ENCODE results near the gene STIM2.
"Not testable (repeated sequence)": the region's sequence is repeated elsewhere in the genome, so short reads cannot be mapped to it uniquely, and the experiment has no call there.

STIM2 gene

DNA sequence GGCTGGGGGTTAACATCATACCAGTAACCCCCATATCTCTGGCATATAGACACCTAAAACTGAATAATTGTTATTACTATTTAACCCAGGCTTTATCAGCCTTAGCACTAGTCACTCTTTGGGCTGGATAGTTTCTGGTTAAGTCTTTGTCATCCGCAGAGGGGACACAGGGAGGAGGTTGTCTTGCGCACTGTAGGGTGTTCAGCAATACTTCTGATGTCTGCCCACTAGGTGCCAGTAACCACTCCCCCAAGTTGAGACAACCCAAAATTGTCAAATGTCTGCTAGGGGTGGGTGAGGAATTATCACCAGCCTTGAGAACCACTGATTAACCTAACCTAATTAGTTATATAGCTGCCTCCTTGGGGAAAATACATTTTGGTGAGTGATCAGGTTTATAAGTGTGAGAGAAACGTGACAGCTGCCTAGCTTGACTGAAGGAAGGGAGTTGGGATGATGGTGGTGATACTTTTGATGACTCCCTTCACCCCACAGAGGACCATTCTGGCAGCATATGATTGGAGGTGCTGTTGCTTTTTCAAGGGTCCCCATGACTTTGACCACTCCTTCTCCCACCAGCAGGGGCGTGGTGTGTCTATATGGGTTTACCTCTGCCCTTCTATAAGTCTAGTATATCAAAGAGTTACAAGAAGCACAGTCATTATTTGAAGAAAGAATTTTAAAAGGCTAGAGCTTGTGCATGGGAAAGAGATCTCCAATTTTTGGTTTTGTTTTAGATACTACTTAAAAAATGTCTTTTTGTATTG lies 140.9 kb downstream of the STIM2 start:
- no peak for DNase-seq (ENCODE audit: low spot score)

DNA sequence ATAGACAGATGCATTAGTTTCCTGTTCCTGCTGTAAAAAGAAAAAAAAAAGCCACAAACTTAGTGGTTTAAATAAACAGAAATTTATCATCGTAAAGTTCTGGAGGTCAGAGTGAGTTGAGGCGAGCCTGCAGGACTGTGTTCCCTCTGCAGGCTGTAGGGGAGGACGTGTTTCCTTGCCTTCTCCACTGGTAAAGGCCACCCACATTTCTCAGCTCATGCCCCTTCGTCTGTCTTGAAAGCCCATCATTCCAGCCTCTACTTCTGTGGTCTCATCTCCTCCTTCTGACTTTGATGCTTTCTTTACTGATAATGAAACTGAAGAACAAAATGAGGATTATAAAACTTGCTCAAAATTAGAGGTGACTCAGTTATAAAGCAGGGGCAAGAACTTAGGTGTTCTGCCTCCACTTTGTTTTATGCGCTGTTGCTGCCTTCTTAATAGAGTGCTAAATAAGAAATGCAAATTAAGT lies 143.0 kb downstream of the STIM2 start:
- peak; percentile 27 for DNase-seq (ENCODE audit: low spot score)

DNA sequence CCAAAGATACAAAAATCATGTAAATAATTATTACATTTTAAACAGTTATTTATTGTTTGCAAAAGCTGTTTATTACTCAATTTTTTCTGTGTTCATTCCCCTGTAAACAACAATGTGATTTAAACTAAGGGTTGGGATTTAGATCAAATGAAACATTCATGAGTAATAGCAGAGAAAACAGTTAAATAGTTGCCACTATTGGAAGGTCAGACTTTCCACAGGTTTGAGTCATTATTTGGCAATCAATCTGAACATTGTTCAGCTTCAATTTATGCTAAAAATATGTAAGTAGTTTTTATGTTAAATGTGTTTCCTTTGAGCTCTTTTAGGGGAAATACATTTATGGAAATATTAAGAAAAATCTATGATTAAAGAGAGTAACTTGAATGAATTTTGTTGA lies 144.9 kb downstream of the STIM2 start:
- no peak for DNase-seq (ENCODE audit: low spot score)

DNA sequence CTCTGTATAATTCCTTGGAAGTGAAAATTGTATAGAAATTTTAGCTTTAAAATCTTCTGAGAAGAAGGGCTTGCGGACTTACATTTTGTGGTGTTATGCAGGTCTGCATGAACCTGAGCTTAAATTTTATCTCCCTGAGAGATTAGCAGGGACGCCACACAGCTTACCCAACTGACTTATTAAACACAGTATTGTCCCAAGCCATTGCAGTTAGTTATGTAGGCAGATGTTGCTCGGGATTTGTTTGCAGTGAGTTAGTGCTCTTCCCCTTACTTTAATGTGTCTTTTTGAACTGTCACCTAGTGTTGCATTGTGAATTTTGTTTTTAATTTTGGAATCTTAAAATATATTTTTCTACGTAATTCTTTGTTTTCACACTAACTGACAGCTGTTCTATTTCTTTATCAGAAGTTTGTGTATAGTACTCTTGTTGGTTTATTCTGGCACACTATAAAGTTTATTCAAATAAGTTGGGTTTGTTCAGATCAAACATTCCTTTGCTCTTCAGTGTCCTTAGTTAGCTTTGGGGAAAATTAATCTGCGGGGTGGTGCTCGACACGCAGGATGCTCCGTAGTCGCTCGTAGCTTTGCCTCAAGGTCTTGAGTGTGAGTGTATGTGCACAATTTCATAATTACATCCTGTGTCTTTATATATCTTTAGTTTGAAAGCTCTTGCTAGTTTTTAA lies 145.4 kb downstream of the STIM2 start:
- DNase-seq (ENCODE audit: low spot score) = no peak

DNA sequence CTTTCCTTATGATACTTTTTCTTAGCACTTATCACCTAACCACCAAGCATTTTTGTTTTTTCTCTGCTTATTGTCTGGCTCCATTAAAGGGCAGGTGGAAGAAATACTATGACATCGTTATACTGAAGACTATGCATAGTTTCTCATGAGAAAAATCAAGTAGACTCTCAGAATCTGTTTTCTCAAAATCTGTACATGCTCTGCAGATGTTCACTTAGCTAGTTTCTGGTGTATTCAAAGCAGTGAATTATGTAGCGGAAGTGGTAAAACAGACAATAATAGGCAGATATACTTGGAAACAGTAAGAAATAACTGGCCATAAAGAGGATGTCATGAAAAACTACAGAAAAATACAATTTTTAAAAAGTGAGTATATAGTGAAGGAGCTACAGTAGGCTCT lies 146.0 kb downstream of the STIM2 start:
- DNase-seq (ENCODE audit: low spot score) = no peak

DNA sequence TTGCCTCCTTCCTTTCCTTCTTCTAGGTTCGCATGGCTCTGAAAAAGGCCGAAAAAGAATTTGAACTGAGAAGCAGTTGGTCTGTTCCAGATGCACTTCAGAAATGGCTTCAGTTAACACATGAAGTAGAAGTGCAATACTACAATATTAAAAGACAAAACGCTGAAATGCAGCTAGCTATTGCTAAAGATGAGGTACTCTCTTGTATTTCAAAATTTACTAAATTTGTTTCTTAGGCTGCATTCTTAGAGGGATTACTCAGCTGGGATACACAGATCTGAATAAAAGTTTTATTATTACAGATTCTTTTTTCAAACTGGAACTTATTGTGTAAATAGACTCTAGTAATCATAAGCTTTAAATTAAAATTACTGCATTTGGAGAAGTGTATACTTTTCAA lies 146.9 kb downstream of the STIM2 start:
- no peak for DNase-seq (ENCODE audit: low spot score)

DNA sequence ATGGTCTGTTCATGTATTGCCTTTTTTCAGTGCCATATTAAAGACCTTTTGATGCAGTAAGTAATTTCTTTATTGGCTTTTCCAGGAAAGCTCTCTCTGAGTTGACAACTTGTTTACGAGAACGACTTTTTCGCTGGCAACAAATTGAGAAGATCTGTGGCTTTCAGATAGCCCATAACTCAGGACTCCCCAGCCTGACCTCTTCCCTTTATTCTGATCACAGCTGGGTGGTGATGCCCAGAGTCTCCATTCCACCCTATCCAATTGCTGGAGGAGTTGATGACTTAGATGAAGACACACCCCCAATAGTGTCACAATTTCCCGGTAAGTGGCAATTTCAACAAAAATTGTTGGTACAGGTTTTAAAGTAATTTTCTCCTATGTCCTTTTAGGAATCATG lies 148.0 kb downstream of the STIM2 start:
- no peak for DNase-seq (ENCODE audit: low spot score)

DNA sequence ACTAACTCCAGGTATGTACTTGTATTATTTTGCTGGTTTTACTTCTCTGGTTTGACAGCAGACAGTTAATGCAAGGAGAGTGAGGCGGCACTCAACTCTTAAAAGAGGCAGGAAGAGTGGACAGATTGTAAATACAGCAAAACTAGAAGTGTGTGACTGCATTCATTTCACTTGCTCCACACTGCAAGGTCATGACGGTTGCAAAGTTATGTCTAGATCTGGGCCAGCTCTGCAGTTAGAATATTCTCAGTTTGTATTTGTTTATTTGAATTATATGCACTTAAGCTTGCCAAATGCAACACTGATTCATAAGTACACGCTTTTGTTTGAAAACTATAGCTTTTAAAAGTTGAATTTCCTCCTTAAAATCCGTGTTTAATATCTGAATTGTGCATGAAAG lies 148.9 kb downstream of the STIM2 start:
- DNase-seq (ENCODE audit: low spot score) = peak; percentile 17

DNA sequence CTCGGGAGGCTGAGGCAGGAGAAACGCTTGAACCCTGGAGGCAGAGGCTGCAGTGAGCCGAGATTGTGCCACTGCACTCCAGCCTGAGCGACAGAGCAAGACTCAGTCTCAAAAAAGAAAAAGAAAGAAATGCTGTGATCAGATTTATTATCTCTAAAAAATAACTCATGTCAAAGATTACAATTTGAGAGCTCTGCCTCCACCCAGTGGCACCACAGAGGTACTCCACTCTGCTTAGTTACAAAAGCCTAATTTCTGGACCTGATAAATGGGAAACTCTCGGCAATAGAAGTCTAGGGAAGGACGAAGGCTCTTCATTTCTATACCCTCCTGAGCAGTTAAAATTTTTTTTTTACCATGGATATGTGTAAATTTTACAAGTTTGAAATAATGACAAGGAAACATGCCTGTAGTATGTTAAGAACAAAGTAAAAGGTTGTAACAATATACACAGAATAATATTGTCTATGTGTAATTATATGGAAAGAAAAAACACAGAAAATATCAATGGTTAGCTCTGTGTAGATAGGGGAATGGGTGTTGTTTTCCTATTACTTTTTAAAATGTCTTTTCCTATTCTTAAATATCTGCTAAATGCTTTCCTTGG lies 149.8 kb downstream of the STIM2 start:
- DNase-seq (ENCODE audit: low spot score) = peak; percentile 43

DNA sequence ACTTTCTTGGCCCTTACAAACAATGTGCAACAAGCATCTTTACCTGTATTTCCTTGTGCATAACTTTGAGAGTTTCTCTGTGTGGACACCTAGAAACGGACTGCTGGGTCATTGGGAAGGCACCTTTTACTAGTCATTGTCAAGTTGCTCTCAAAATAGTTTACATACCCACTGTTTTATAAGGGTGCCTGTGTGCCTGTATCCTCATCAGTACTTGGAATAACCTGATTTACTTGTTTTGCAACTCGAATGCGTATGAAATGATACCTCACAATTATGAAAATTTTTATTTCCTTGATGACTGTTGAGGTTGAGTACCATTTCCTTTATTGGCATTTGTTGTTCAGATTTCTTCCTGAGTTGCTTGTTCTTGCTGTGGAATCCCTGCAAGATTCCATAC lies 150.8 kb downstream of the STIM2 start:
- no peak for DNase-seq (ENCODE audit: low spot score)

DNA sequence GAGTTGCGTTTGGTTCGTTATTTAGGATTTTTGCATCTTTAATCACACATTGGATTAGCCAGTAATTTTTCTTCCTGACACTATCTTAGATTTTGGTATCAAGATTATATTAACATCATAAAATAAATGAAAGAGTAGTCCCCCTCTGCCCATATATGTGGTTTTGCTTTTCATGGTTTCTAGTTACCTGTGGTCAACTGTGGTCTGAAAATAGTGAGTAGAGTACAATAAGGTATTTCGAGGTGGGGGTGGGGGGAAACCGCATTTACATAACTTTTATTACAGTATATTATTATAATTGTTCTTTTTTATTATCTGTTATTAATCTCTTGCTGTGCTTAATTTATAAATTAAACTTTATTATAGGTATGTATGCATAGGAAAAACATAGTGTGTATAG lies 152.4 kb downstream of the STIM2 start:
- DNase-seq (ENCODE audit: low spot score) = no peak

DNA sequence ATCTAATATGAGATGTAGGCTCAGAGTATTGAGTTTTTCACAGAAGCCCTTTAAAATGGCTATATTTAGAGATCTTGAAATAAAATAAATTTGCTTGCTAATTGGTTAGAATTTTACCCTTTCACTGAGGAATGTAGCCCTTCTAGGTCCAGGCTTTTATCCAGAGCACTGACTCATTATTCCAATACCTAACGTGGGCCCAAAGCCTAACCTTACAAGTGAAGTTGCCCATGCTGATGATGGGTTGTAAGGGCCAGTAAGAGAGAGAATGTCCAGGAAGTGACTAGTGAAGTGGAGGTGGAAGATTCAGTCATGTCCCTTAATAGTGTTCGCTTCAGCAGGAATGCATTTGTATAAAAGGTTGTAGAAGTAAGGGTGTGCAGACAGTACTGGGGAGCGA lies 155.9 kb downstream of the STIM2 start:
- peak; percentile 39 for DNase-seq (ENCODE audit: low spot score)

DNA sequence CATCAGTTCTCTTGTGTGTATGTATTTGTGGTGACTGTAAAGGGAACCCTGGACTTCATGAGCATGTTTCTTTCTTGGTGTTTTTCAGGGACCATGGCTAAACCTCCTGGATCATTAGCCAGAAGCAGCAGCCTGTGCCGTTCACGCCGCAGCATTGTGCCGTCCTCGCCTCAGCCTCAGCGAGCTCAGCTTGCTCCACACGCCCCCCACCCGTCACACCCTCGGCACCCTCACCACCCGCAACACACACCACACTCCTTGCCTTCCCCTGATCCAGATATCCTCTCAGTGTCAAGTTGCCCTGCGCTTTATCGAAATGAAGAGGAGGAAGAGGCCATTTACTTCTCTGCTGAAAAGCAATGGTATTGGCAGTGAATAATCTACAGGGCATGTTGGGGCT lies 157.0 kb downstream of the STIM2 start:
- no peak for DNase-seq (ENCODE audit: low spot score)

DNA sequence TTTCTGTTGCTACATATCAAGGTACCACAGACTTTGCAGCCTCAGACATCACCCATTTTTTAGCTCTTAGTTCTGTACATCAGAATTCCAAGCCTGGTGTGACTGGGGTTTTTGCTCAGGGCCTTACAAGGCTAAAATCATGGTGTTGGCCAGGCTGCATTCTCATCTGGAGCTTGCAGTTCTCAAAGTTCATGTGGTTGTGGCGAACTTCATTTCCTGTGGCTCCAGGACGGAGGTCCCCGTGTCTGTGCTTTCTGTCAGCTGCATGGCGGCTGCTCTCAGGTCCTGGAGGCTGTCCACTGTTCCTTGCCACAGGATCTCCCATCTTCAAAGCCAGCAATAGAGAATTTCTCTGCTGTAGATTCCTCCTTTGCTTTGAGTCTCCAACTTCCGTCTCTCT lies 157.4 kb downstream of the STIM2 start:
- no peak for DNase-seq (ENCODE audit: low spot score)

DNA sequence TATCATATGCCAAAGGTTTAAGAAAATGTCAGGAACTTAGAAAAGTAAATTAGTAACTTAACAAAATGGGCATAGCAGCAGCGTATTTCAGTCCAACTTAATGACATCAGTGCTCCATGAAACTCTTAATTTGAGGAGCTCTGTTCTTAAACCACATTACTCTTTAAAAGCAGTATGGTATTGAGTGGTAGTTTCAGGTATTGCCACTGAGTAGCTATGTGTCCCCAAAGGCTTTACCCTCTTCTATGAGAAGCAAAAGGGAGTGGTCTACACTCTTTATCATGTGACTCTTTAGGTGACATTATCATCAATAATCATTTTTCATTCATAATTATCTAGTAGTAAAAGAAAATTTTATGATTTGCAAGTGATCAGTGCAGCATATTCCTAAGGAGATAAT lies 158.3 kb downstream of the STIM2 start:
- no peak for DNase-seq (ENCODE audit: low spot score)

DNA sequence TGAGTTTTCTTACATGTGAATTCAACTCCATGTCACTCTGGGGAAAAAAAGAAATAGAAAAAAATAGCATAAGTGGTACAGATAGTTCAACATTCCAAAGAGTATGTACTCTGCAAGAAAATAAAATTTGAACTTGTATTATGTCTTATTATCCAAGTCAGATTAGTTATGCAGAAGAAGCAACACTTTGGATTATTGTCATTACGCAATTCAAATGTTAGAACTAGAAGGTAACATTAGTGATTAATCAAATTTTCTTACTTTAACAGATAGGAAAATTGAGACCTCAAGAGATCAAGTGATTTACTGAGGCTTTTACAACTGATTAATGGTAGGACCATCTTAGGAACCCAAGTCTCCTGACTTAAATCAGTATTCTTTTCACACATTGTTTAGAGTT lies 159.1 kb downstream of the STIM2 start:
- no peak for DNase-seq (ENCODE audit: low spot score)

DNA sequence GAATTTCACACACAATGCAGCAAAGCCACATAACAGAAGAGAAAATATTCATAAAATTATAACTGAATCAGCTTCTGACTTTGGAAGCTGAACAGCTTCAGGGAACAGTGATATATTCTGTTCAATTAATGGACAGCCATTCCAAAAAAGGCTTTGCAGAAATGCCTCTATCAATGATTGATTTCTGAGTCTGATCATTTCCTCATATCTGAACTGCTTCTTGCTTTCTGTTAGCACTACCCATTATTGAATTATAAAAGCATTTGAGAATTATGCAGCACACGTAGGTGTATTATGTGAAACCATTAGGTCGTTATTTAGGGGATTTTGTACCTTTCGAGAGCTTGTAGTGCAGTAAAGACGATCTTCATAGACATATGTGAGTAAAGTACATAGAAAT lies 159.6 kb downstream of the STIM2 start:
- no peak for DNase-seq (ENCODE audit: low spot score)

DNA sequence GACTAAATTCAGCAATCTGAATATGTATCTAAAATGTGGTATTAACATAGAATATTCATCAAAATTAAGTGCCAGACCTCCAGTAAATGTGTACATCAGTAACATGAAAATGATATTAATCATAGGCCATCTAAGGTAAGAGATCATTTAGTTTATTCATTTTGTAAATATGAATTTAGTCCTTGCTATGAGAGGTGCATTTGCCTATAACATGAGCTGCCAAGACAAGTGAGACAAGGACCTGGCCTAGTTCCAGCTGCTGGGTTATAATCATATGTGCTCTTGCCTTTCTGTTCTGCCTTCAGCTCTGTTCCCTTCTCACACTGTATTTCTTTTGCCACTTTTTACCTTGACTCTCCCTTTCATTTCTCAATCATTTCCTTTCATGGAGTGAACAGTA lies 160.0 kb downstream of the STIM2 start:
- DNase-seq (ENCODE audit: low spot score) = no peak

DNA sequence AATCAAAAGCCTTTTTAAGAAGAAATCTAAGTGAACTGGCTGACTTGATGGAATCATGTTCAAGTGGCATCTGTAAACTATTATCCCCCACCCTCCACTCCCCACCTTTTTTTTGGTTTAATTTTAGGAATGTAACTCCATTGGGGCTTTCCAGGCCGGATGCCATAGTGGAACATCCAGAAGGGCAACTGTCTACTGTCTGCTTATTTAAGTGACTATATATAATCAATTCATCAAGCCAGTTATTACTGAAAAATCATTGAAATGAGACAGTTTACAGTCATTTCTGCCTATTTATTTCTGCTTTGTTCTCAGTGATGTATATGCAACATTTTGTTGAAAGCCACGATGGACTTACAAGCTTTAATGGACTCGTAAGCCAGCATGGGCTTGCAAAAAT lies 162.3 kb downstream of the STIM2 start:
- DNase-seq (ENCODE audit: low spot score) = no peak

DNA sequence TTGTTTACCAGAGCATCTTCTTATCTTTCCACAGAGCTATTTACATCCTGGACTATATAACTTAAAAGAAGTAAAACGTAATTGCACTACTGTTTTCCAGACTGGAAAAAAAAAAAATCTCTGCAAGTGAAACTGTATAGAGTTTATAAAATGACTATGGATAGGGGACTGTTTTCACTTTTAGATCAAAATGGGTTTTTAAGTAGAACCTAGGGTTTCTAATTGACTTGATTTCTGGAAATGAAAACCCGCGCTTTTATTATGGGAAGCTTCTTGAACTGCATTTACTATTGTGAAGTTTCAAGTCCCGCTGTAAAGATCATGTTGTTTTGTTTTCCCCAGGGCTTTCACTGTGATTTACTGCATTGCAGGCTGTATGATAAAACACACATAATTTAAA lies 162.7 kb downstream of the STIM2 start:
- DNase-seq (ENCODE audit: low spot score) = no peak

DNA sequence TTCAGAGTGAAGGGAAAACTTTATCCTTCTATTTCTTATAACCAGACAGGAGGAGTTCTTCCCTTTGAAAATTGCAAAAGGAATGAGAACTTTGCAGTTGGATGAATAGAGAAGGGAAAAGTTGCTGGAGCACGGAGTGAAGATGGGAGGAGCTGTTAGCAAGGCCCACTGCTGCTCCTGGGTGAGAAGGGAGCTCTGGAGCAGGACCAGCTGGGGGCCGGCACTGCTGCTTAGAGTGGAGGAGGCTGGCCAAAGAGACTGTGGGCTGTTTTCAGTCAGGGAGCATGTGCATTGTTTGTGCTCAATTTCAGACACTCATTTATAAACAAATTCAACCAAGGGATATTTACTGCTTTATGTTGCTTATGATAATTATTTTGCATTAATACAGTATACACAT lies 164.2 kb downstream of the STIM2 start:
- no peak for DNase-seq (ENCODE audit: low spot score)

DNA sequence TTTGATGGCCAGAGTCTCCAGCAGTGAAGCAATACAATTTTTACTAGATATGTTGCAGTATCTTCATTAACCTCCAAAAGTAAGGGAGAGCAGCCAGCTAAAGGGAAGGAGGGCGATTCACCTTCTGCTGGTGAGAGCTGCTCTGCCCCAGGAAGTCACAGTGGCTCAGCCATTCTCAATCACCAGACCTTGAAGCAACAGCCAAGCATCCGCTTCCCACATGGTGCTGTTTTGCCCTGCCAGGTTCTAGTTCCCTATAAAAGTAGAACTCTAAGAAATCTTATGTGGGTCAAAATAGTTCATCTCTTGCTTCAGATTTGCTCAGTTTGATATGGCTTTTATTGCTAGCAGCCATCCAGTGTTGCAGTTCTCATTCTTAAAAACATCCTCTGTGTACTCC lies 166.8 kb downstream of the STIM2 start:
- no peak for DNase-seq (ENCODE audit: low spot score)

DNA sequence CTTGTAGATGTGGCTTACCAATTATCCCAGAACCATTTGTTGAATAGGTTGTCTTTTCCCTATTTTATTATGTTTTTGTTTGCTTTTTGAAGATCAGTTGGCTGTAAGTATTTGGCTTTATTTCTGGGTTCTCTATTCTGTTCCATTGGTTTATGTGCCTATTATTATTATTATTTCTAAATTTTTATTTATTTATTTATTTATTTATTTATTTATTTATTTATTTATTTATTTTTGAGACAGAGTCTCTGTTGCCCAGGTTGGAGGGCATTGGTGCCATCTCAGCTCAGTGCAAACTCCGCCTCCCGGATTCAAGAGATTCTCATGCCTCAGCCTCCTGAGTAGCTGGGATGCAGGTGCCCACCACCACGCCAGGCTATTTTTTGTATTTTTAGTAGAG lies 174.5 kb downstream of the STIM2 start:
- not testable (repeated sequence) for DNase-seq (ENCODE audit: low spot score)

All from AG08396 (cell line).